Stomach (tissue), 9 donors: Measurements from ENCODE around the gene GLB1L3. TPM values are rescaled to one million over a fixed set of nuclear protein-coding genes. Genes with fewer than 3 reads are reported as not detected.
"Not testable (repeated sequence)": the region's sequence is repeated elsewhere in the genome, so short reads cannot be mapped to it uniquely, and the experiment has no call there.

Experiments
- DNase-seq, 2 donors: peaks; one replicate each; pipeline versions ENCODE4 v3.0.0 to v3.0.0-alpha.2; 2013 to 2019
- H3K27ac ChIP-seq, 5 donors: fragments of 200-600 bp in 4 of 5; sonication (generic) in 4 of 5; one replicate each; pipeline ENCODE4 v1.5.1; 2013 to 2019; ENCODE audit warnings: mild to moderate bottlenecking in 1 of 5, moderate library complexity in 1 of 5
- H3K27me3 ChIP-seq, 3 donors: fragments of 200-600 bp; sonication (generic); one replicate each; pipeline ENCODE4 v1.5.1; 2017 to 2019; ENCODE audit warnings: mixed run types in 1 of 3
- H3K36me3 ChIP-seq, 4 donors: fragments of 200-600 bp; sonication (generic); 1 replicate in 3 of 4; 2 replicates in 1 of 4; pipeline ENCODE4 v1.5.1; 2016 to 2019
- H3K4me1 ChIP-seq, 4 donors: fragments of 200-600 bp; sonication (generic); one replicate each; pipeline ENCODE4 v1.5.1; 2016 to 2019
- H3K4me3 ChIP-seq, 4 donors: fragments of 200-600 bp; sonication (generic) in 3 of 4; one replicate each; pipeline ENCODE4 v1.5.1; 2016 to 2019; ENCODE audit warnings: mild to moderate bottlenecking in 1 of 4
- H3K9me3 ChIP-seq, 4 donors: fragments of 200-600 bp; sonication (generic); one replicate each; pipeline ENCODE4 v1.5.1; 2016 to 2019
- CTCF ChIP-seq, 7 experiments: fragments of 450-650 bp in 4 of 7; fragments of 200-600 bp in 3 of 7; sonication (generic) in 3 of 7; IDR thresholded peaks; one replicate each; pipeline ENCODE4 v1.5.1; 2016 to 2019; ENCODE audit warnings: antibody characterized with exemption in 7 of 7, control low read depth in 2 of 7, mild to moderate bottlenecking in 1 of 7
- EP300 ChIP-seq: sonication (generic); formaldehyde crosslinking; IDR thresholded peaks from one replicate; pipeline ENCODE4 v1.6.1; 2017; ENCODE audit warnings: antibody characterized with exemption
- POLR2A ChIP-seq, 4 donors: fragments of 450-650 bp; IDR thresholded peaks; one replicate each; pipeline ENCODE4 v1.6.1; 2016; ENCODE audit warnings: antibody characterized with exemption in 4 of 4, control low read depth in 2 of 4, mild to moderate bottlenecking in 1 of 4, moderate library complexity in 1 of 4
- POLR2AphosphoS5 ChIP-seq, 3 donors: sonication (generic); formaldehyde crosslinking; IDR thresholded peaks; one replicate each; pipeline ENCODE4 v1.6.1; 2016; ENCODE audit warnings: antibody characterized with exemption in 3 of 3
- WGBS, 5 donors: extraction: QIAGEN DNeasy Blood & Tissue Kit in 3 of 5; methylation state at CpG; one replicate each; pipeline versions ENCODE4 v1.1.5 to v1.1.7; 2013 to 2018; 5-methylcytosine and 5-hydroxymethylcytosine counted together
- intact Hi-C: fragments of 100-400 bp; cut with DNase I; formaldehyde crosslinking; loops from one replicate; pipeline ENCODE4 v1.15.1; 2023; ENCODE audit warnings: low total_unique reads
- polyA plus RNA-seq, 3 donors: library from polyadenylated mRNA; stranded (reverse); fragments of 200-250 nt; gene quantifications; one replicate each; pipeline ENCODE4 v1.2.3, GENCODE V29; 2013
- total RNA-seq, 5 donors: library from RNA; depleted of rRNA; stranded (reverse); fragments of >200 nt; gene quantifications; one replicate each; pipeline versions ENCODE4 v1.1.0 to v1.2.3, GENCODE V29; 2014 to 2016
- donor health status: healthy with polysubstance abuse.
- donor health status: Bipolar disorder and iron deficiency.
- donor health status: healthy.

The GLB1L3 gene
- total and polyA plus RNA-seq, 8 donors = 0.08 TPM; not detected in 7

- peaks cover 18 to 22% (median 21%) of the 10 kb centered on the region in 4 donors for H3K4me1 ChIP-seq
- TF ChIP-seq POLR2A (IDR thresholded peaks at IDR 0.05) (no peak), EP300 (no peak), CTCF (IDR thresholded peaks at IDR 0.05) (no peak), POLR2AphosphoS5 (IDR thresholded peaks at IDR 0.05) (no peak)
- H3K36me3 ChIP-seq = no peaks in the 10 kb centered on the region
- H3K9me3 ChIP-seq = peaks cover 0 to 7% (median 0%) of the 10 kb centered on the region in 4 donors
- H3K27me3 ChIP-seq = peaks cover 19 to 84% (median 59%) of the 10 kb centered on the region in 3 donors
- intact Hi-C loops = no loop called here
- H3K4me3 ChIP-seq = peak overlapping the region in 2 of 4 donors; percentile 41 to 56
- H3K27ac ChIP-seq = no peak overlapping the region
- WGBS, 5 donors = 15 to 25% (median 18%) methylated on average over 31 to 36 of the region's 36 CpGs
- no peak for DNase-seq
Observed at GRCh38 chr11:134277183-134278001, 1.2 kb downstream of the GLB1L3 start.

GRCh38 chr11:134278356-134278755 is 2.2 kb downstream of the GLB1L3 start:
- intact Hi-C loops = no loop called here
- DNase-seq = no peak
- Histone ChIP-seq H3K4me3 (no peak overlapping the region), H3K27me3 (peaks cover 19 to 79% (median 49%) of the 10 kb centered on the region in 3 donors), H3K4me1 (peaks cover 18 to 22% (median 21%) of the 10 kb centered on the region in 4 donors), H3K9me3 (peaks cover 0 to 7% (median 0%) of the 10 kb centered on the region in 4 donors), H3K27ac (no peak overlapping the region), H3K36me3 (no peaks in the 10 kb centered on the region)
- TF ChIP-seq CTCF (IDR thresholded peaks at IDR 0.05) = no peak
- no peak for TF ChIP-seq EP300
- TF ChIP-seq POLR2A (IDR thresholded peaks at IDR 0.05) = no peak
- TF ChIP-seq POLR2AphosphoS5 (IDR thresholded peaks at IDR 0.05) = no peak
- 89 to 98% (median 90%) methylated on average over 4 of the region's 4 CpGs for WGBS, 5 donors

- H3K4me3 ChIP-seq, H3K27ac ChIP-seq, intact Hi-C loops, H3K9me3 ChIP-seq, H3K36me3 ChIP-seq, DNase-seq, H3K4me1 ChIP-seq: not testable (repeated sequence)
- peaks cover 10 to 46% (median 20%) of the 10 kb centered on the region in 3 donors for H3K27me3 ChIP-seq
- 83 to 100% (median 92%) methylated on average over 1 to 12 of the region's 17 CpGs for WGBS, 5 donors
Observed at GRCh38 chr11:134281635-134282034, 5.5 kb downstream of the GLB1L3 start.

GRCh38 chr11:134282121-134283045 is 6.2 kb downstream of the GLB1L3 start:
- intact Hi-C loops = no loop called here
- 79 to 85% (median 84%) methylated on average over 22 of the region's 22 CpGs for WGBS, 5 donors
- no peak for TF ChIP-seq EP300
- no peak for TF ChIP-seq POLR2AphosphoS5 (IDR thresholded peaks at IDR 0.05)
- no peak for TF ChIP-seq CTCF (IDR thresholded peaks at IDR 0.05)
- no peak for TF ChIP-seq POLR2A (IDR thresholded peaks at IDR 0.05)

More at GRCh38 chr11:134282121-134283045, 6.2 kb downstream of the GLB1L3 start:
- peak in 1 of 2 donors; percentile 55 for DNase-seq
- Histone ChIP-seq H3K36me3 (no peaks in the 10 kb centered on the region), H3K4me1 (peaks cover 0 to 2% (median under 1%) of the 10 kb centered on the region in 4 donors), H3K4me3 (no peak overlapping the region), H3K27me3 (peaks cover 3 to 39% (median 13%) of the 10 kb centered on the region in 3 donors), H3K27ac (no peak overlapping the region), H3K9me3 (peaks cover 0 to 7% (median 0%) of the 10 kb centered on the region in 4 donors)
